Fibroblast of mammary gland (primary cell): ENCODE data around the gene SMAD3.

Experiments used
- DNase-seq: peaks from one replicate; pipeline ENCODE4 v3.0.0-alpha.2; 2010; ENCODE audit warnings: low read depth
- H3K4me3 ChIP-seq: 2 replicates; pipeline ENCODE4 v1.5.1; 2011; ENCODE audit warnings: low read depth, mild to moderate bottlenecking, low read length, moderate library complexity; ENCODE audit not compliant: control insufficient read depth
- TF ChIP-seq, protein P1 (sequence below): conservative IDR thresholded peaks from 2 replicates; pipeline ENCODE4 v1.5.1; 2011; ENCODE audit warnings: low read depth, low read length, inconsistent platforms; ENCODE audit not compliant: control insufficient read depth, insufficient read depth

SMAD3 gene

DNA sequence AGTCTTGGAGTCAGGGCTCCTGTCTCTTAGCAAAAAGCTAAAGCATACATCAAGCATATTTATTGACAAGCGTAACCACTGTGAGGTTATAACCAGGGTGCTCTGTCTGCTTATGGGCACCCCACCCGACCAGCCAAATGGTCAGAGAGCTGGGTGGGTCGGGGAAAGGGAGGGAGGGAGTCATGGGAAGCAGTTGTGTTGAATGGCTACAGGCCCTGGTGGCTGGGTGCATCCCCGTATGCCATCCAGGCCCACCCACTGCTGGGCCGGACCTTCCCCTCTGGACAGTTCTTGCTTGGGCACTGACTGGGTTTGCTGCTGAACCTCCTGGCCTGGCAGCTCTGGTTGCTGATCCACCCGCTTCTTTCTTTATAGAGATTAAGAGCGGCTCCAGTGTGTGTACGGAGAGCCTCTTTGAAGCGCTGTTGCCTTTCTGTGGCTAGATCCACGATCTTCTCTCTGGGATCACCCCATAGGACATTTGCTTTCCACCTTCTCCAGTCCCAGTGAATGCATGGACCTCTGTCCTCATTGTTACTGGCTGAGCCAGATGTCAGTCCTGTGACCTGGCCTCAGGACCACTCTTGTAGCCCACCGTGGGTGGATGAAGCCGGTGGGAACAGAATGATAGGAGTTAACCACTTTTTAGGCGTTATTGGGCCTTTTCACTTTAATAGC, 59.6 kb downstream of the SMAD3 start:
- no peak overlapping the region for H3K4me3 ChIP-seq
- peak; percentile 60 for DNase-seq
- TF ChIP-seq, protein P1, sequence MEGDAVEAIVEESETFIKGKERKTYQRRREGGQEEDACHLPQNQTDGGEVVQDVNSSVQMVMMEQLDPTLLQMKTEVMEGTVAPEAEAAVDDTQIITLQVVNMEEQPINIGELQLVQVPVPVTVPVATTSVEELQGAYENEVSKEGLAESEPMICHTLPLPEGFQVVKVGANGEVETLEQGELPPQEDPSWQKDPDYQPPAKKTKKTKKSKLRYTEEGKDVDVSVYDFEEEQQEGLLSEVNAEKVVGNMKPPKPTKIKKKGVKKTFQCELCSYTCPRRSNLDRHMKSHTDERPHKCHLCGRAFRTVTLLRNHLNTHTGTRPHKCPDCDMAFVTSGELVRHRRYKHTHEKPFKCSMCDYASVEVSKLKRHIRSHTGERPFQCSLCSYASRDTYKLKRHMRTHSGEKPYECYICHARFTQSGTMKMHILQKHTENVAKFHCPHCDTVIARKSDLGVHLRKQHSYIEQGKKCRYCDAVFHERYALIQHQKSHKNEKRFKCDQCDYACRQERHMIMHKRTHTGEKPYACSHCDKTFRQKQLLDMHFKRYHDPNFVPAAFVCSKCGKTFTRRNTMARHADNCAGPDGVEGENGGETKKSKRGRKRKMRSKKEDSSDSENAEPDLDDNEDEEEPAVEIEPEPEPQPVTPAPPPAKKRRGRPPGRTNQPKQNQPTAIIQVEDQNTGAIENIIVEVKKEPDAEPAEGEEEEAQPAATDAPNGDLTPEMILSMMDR: no peak

- TF ChIP-seq, protein P1: no peak
- DNase-seq: peak; percentile 100
- H3K4me3 ChIP-seq: peak overlapping the region; percentile 23
These were observed 60.4 kb downstream of the SMAD3 start for GRCh38 chr15:67125589-67126502.

GRCh38 chr15:67126551-67127330, 61.3 kb downstream of the SMAD3 start:
- no peak overlapping the region for H3K4me3 ChIP-seq
- TF ChIP-seq, protein P1: no peak
- no peak for DNase-seq

GRCh38 chr15:67127331-67127664, 61.9 kb downstream of the SMAD3 start:
- H3K4me3 ChIP-seq: no peak overlapping the region
- TF ChIP-seq, protein P1: no peak
- DNase-seq: no peak

- TF ChIP-seq, protein P1: no peak
- DNase-seq: peak; percentile 99
- H3K4me3 ChIP-seq: no peak overlapping the region
These were observed 62.6 kb downstream of the SMAD3 start for GRCh38 chr15:67127965-67128364.

DNA sequence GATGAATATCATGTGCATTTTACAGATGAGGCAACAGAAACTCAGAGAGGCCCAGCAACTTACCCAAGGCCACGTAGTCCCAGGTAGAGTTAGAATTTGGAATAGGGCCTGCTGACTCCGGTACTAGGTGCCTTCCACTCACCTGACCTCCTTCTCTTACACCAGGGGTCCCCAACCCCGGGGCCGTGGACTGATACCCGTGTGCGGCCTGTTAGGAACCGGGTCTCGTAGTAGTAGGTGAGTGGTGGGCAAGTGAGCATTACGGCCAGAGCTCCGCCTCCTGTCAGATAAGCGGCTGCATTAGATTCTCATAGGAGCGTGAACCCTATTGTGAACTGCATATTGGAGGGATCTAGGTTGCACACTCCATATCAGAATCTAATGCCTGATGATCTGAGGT, 64.8 kb downstream of the SMAD3 start:
- no peak for DNase-seq
- TF ChIP-seq, protein P1: no peak
- H3K4me3 ChIP-seq: no peak overlapping the region
